Endodermal cell (in vitro differentiated cells): ENCODE data around the gene SUN1. TPM values are rescaled to one million over a fixed set of nuclear protein-coding genes. Genes with fewer than 3 reads are reported as not detected.
"Not testable (repeated sequence)": the region's sequence is repeated elsewhere in the genome, so short reads cannot be mapped to it uniquely, and the experiment has no call there.

Source experiments
- DNase-seq: peaks from one replicate; pipeline ENCODE4 v3.0.0-alpha.2; 2017
- H3K27ac ChIP-seq: 2 replicates; pipeline ENCODE4 v1.5.1; 2013; ENCODE audit warnings: mild to moderate bottlenecking, low read depth, low read length, moderate library complexity
- H3K27me3 ChIP-seq: 2 replicates; pipeline ENCODE4 v1.6.1; 2013; ENCODE audit warnings: mild to moderate bottlenecking, low read length, moderate library complexity; ENCODE audit not compliant: insufficient read depth, control insufficient read depth, poor library complexity, severe bottlenecking
- H3K36me3 ChIP-seq: 2 replicates; pipeline ENCODE4 v1.7.0; 2013; ENCODE audit warnings: mild to moderate bottlenecking, low read length, moderate library complexity; ENCODE audit not compliant: control insufficient read depth, insufficient read depth
- H3K4me1 ChIP-seq: one replicate; pipeline ENCODE4 v1.7.0; 2013; ENCODE audit warnings: low read length; ENCODE audit not compliant: control insufficient read depth, insufficient read depth
- H3K4me3 ChIP-seq: 2 replicates; pipeline ENCODE4 v1.5.1; 2013; ENCODE audit warnings: mild to moderate bottlenecking, low read length, moderate library complexity
- H3K9ac ChIP-seq: 2 replicates; pipeline ENCODE4 v1.6.1; 2013; ENCODE audit warnings: mild to moderate bottlenecking, low read length, moderate library complexity; ENCODE audit not compliant: poor library complexity, severe bottlenecking; ENCODE audit errors: extremely low read depth
- H3K9me3 ChIP-seq: 2 replicates; pipeline ENCODE4 v1.6.1; 2013; ENCODE audit warnings: mild to moderate bottlenecking, low read length, moderate library complexity; ENCODE audit not compliant: control insufficient read depth
- H3K27ac Mint-ChIP-seq: 2 replicates; pipeline ENCODE4 v1.8.0; 2020; ENCODE audit warnings: mixed read lengths
- H3K27me3 Mint-ChIP-seq: 2 replicates; pipeline ENCODE4 v1.8.0; 2021; ENCODE audit warnings: mild to moderate bottlenecking, mixed read lengths; ENCODE audit not compliant: insufficient read depth
- H3K36me3 Mint-ChIP-seq: 2 replicates; pipeline ENCODE4 v1.8.0; 2020; ENCODE audit warnings: low read depth, mixed read lengths
- H3K4me1 Mint-ChIP-seq: 2 replicates; pipeline ENCODE4 v1.8.0; 2020; ENCODE audit warnings: mixed read lengths
- H3K4me3 Mint-ChIP-seq: 2 replicates; pipeline ENCODE4 v1.8.0; 2020; ENCODE audit warnings: mild to moderate bottlenecking, moderate library complexity, mixed read lengths
- H3K9me3 Mint-ChIP-seq: 2 replicates; pipeline ENCODE4 v1.8.0; 2020; ENCODE audit warnings: mild to moderate bottlenecking, mixed read lengths
- CTCF ChIP-seq: fragments of 200-600 bp; sonication (generic); conservative IDR thresholded peaks from 2 replicates; pipeline ENCODE4 v1.5.0; 2021; ENCODE audit warnings: antibody characterized with exemption, mild to moderate bottlenecking
- WGBS, 2 experiments: methylation state at CpG; one replicate each; pipeline versions ENCODE4 v1.1.5 to v1.1.7; 2013; ENCODE audit warnings: missing lambda C conversion rate in 2 of 2, mixed read lengths in 1 of 2; ENCODE audit not compliant: insufficient coverage in 1 of 2, insufficient read length in 1 of 2; 5-methylcytosine and 5-hydroxymethylcytosine counted together
- total RNA-seq, 2 donors: library from RNA; stranded (reverse); fragmentation: NEBNext Ultra II Directional in 1 of 2; extraction: Animal tissue kit (Norgen Biotek cat#: 25700) in 1 of 2; gene quantifications; 2 replicates in 1 of 2; 3 replicates in 1 of 2; pipeline ENCODE4 v1.2.1, GENCODE V29; 2021

Gene SUN1
- total RNA-seq, 2 donors from 2014 or later: 133 to 136 TPM

GRCh38 chr7:798921-799470 is 33.3 kb upstream of the SUN1 start:
- H3K4me1 ChIP-seq: no peaks in the 10 kb centered on the region
- H3K9me3 ChIP-seq: no peaks in the 10 kb centered on the region
- Mint-ChIP-seq H3K4me3 (no peak overlapping the region), H3K9me3 (peaks cover 18% of the 10 kb centered on the region), H3K27ac (no peak overlapping the region), H3K27me3 (no peaks in the 10 kb centered on the region), H3K4me1 (peaks cover 4% of the 10 kb centered on the region), H3K36me3 (peaks cover 31% of the 10 kb centered on the region)
- no peak for TF ChIP-seq CTCF
- DNase-seq: no peak
- no peak overlapping the region for H3K9ac ChIP-seq
- no peaks in the 10 kb centered on the region for H3K27me3 ChIP-seq
- 87 to 92% methylated on average over 12 of the region's 12 CpGs for WGBS, 2 experiments
- H3K4me3 ChIP-seq: no peak overlapping the region
- H3K36me3 ChIP-seq: no peaks in the 10 kb centered on the region
- no peak overlapping the region for H3K27ac ChIP-seq

DNA sequence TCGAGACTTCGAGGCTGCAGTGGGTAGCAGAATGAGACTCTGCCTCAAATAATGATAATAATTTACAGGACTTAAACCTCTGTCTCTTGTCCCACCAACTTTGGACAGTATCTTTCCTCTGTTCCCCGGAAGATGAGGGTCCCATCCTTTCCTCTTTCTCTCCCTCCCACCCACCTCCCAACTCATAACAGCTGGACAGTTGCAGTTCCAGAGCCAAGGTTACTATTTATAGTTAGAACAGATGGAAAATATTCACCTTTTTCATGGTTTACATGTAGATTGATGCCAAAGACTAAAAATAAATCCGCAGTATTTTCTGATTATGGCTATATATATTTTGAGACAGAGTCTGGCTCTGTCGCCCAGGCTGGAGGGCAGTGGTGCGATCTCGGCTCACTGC is 31.6 kb upstream of the SUN1 start:
- H3K4me3 ChIP-seq: no peak overlapping the region
- no peak overlapping the region for H3K9ac ChIP-seq
- H3K27ac ChIP-seq: no peak overlapping the region
- DNase-seq: no peak
- H3K4me1 ChIP-seq: no peaks in the 10 kb centered on the region
- no peak for TF ChIP-seq CTCF
- peaks cover 4% of the 10 kb centered on the region for H3K4me1 Mint-ChIP-seq
- H3K9me3 ChIP-seq: no peaks in the 10 kb centered on the region
- H3K36me3 Mint-ChIP-seq: peaks cover 28% of the 10 kb centered on the region
- no peaks in the 10 kb centered on the region for H3K27me3 Mint-ChIP-seq
- H3K4me3 Mint-ChIP-seq: no peak overlapping the region
- H3K36me3 ChIP-seq: no peaks in the 10 kb centered on the region
- H3K27me3 ChIP-seq: no peaks in the 10 kb centered on the region
- WGBS, 2 experiments: 87 to 94% methylated on average over 6 to 7 of the region's 7 CpGs
- no peak overlapping the region for H3K27ac Mint-ChIP-seq
- peaks cover 28% of the 10 kb centered on the region for H3K9me3 Mint-ChIP-seq

GRCh38 chr7:801351-801750 is 30.9 kb upstream of the SUN1 start:
- not testable (repeated sequence) for H3K36me3 ChIP-seq, H3K27ac Mint-ChIP-seq, H3K4me3 Mint-ChIP-seq, DNase-seq, H3K9me3 ChIP-seq, H3K4me1 Mint-ChIP-seq, H3K4me3 ChIP-seq, H3K27me3 Mint-ChIP-seq, H3K27ac ChIP-seq, H3K9ac ChIP-seq, H3K4me1 ChIP-seq, H3K27me3 ChIP-seq
- Mint-ChIP-seq H3K9me3 (peaks cover 29% of the 10 kb centered on the region), H3K36me3 (peaks cover 26% of the 10 kb centered on the region)
- 95 to 100% methylated on average over 3 to 5 of the region's 6 CpGs for WGBS, 2 experiments

GRCh38 chr7:801940-802381 is 30.3 kb upstream of the SUN1 start:
- DNase-seq: no peak
- Mint-ChIP-seq H3K36me3 (peaks cover 23% of the 10 kb centered on the region), H3K27me3 (no peaks in the 10 kb centered on the region), H3K4me1 (peaks cover 4% of the 10 kb centered on the region), H3K9me3 (peaks cover 29% of the 10 kb centered on the region), H3K4me3 (no peak overlapping the region), H3K27ac (no peak overlapping the region)
- WGBS, 2 experiments: 88% methylated on average over 1 to 19 of the region's 19 CpGs
- Histone ChIP-seq H3K27me3 (no peaks in the 10 kb centered on the region), H3K36me3 (no peaks in the 10 kb centered on the region), H3K4me1 (no peaks in the 10 kb centered on the region), H3K4me3 (no peak overlapping the region), H3K9me3 (no peaks in the 10 kb centered on the region), H3K27ac (no peak overlapping the region), H3K9ac (no peak overlapping the region)
- TF ChIP-seq CTCF: no peak
